H9 (cell line): ENCODE results near the gene SLC12A9. TPM values are rescaled to one million over a fixed set of nuclear protein-coding genes. Genes with fewer than 3 reads are reported as not detected.

ENCODE experiments used
- DNase-seq: peaks from one replicate; pipeline ENCODE4 v3.0.0-alpha.2; 2017
- H2AFZ ChIP-seq: one replicate; pipeline ENCODE4 v1.6.1; 2013; ENCODE audit warnings: mild to moderate bottlenecking, low read length, control low read depth, moderate library complexity
- H2AK5ac ChIP-seq: 2 replicates; pipeline ENCODE4 v1.6.1; 2013; ENCODE audit warnings: low read length, control low read depth, mixed read lengths; ENCODE audit not compliant: insufficient read length
- H2BK120ac ChIP-seq: one replicate; pipeline ENCODE4 v1.6.1; 2013; ENCODE audit warnings: low read depth, mild to moderate bottlenecking, low read length, control low read depth, inconsistent platforms; ENCODE audit not compliant: poor library complexity, severe bottlenecking
- H2BK12ac ChIP-seq: 2 replicates; pipeline ENCODE4 v1.6.1; 2013; ENCODE audit warnings: low read length, control low read depth, mixed read lengths, low read depth; ENCODE audit not compliant: insufficient read length
- H2BK15ac ChIP-seq: 2 replicates; pipeline ENCODE4 v1.6.1; 2013; ENCODE audit warnings: low read depth, low read length, control low read depth
- H2BK20ac ChIP-seq: one replicate; pipeline ENCODE4 v1.6.1; 2013; ENCODE audit warnings: low read depth, mild to moderate bottlenecking, low read length, control low read depth, inconsistent platforms; ENCODE audit not compliant: poor library complexity, severe bottlenecking
- H2BK5ac ChIP-seq: 2 replicates; pipeline ENCODE4 v1.6.1; 2013; ENCODE audit warnings: low read length, control low read depth, mixed read lengths; ENCODE audit not compliant: insufficient read length
- H3K14ac ChIP-seq: 2 replicates; pipeline ENCODE4 v1.6.1; 2013; ENCODE audit warnings: low read length, control low read depth; ENCODE audit not compliant: insufficient read depth
- H3K18ac ChIP-seq: 2 replicates; pipeline ENCODE4 v1.6.1; 2013; ENCODE audit warnings: low read depth, mild to moderate bottlenecking, mixed read lengths, low read length, control low read depth; ENCODE audit not compliant: insufficient read length
- H3K23ac ChIP-seq: 2 replicates; pipeline ENCODE4 v1.6.1; 2013; ENCODE audit warnings: low read length, control low read depth, mixed read lengths, low read depth; ENCODE audit not compliant: insufficient read length
- H3K23me2 ChIP-seq: 2 replicates; pipeline ENCODE4 v1.6.1; 2013; ENCODE audit warnings: low read depth, mild to moderate bottlenecking, mixed read lengths, low read length, control low read depth; ENCODE audit not compliant: insufficient read length, poor library complexity, severe bottlenecking
- H3K27ac ChIP-seq: 2 replicates; pipeline ENCODE4 v1.5.1; 2013; ENCODE audit warnings: low read length, control low read depth, mixed read lengths, low read depth; ENCODE audit not compliant: insufficient read length
- H3K27me3 ChIP-seq: 2 replicates; pipeline ENCODE4 v1.6.1; 2013; ENCODE audit warnings: low read length, control low read depth, inconsistent platforms; ENCODE audit not compliant: insufficient read depth
- H3K4ac ChIP-seq: 2 replicates; pipeline ENCODE4 v1.6.1; 2013; ENCODE audit warnings: low read depth, mild to moderate bottlenecking, control low read depth, inconsistent platforms, low read length, moderate library complexity
- H3K4me1 ChIP-seq: 2 replicates; pipeline ENCODE4 v1.6.1; 2013; ENCODE audit warnings: low read length, control low read depth, inconsistent platforms; ENCODE audit not compliant: insufficient read depth
- H3K4me2 ChIP-seq: 2 replicates; pipeline ENCODE4 v1.6.1; 2013; ENCODE audit warnings: low read length, control low read depth, mixed read lengths; ENCODE audit not compliant: insufficient read length, insufficient read depth
- H3K56ac ChIP-seq: 2 replicates; pipeline ENCODE4 v1.6.1; 2013; ENCODE audit warnings: low read depth, mild to moderate bottlenecking, mixed read lengths, low read length, control low read depth; ENCODE audit not compliant: insufficient read length
- H3K79me1 ChIP-seq: 2 replicates; pipeline ENCODE4 v1.6.1; 2013; ENCODE audit warnings: low read depth, mild to moderate bottlenecking, moderate library complexity, low read length, control low read depth, inconsistent platforms; ENCODE audit not compliant: insufficient read depth, poor library complexity, severe bottlenecking
- H3K79me2 ChIP-seq: 2 replicates; pipeline ENCODE4 v1.6.1; 2013; ENCODE audit warnings: low read length, control low read depth, inconsistent platforms; ENCODE audit not compliant: insufficient read depth
- H3K9ac ChIP-seq: 2 replicates; pipeline ENCODE4 v1.6.1; 2013; ENCODE audit warnings: low read length, control low read depth, mixed read lengths; ENCODE audit not compliant: insufficient read length; ENCODE audit errors: extremely low read depth
- H3K9me3 ChIP-seq: one replicate; pipeline ENCODE4 v1.6.1; 2013; ENCODE audit warnings: low read depth, low read length, inconsistent platforms; ENCODE audit not compliant: control insufficient read depth
- H3T11ph ChIP-seq: one replicate; pipeline ENCODE4 v1.6.1; 2013; ENCODE audit warnings: mild to moderate bottlenecking, low read length, control low read depth, inconsistent platforms
- H4K20me1 ChIP-seq: one replicate; pipeline ENCODE4 v1.6.1; 2013; ENCODE audit not compliant: control insufficient read depth, insufficient read length, insufficient read depth
- H4K5ac ChIP-seq: 2 replicates; pipeline ENCODE4 v1.6.1; 2013; ENCODE audit warnings: low read depth, mild to moderate bottlenecking, mixed read lengths, low read length, control low read depth; ENCODE audit not compliant: insufficient read length
- H4K8ac ChIP-seq: replicated peaks from 2 replicates; pipeline ENCODE4 v1.6.1; 2013; ENCODE audit warnings: low read length, control low read depth, mixed read lengths, low read depth; ENCODE audit not compliant: insufficient read length
- H4K91ac ChIP-seq: 2 replicates; pipeline ENCODE4 v1.6.1; 2013; ENCODE audit warnings: low read depth, mild to moderate bottlenecking, moderate library complexity, mixed read lengths, low read length, control low read depth; ENCODE audit not compliant: insufficient read length
- H3K27ac Mint-ChIP-seq, 3 experiments: 2 replicates in 2 of 3; 3 replicates in 1 of 3; pipeline ENCODE4 v1.8.0; 2020 to 2021; ENCODE audit warnings: mixed read lengths in 3 of 3, mild to moderate bottlenecking in 1 of 3, moderate library complexity in 1 of 3
- H3K27me3 Mint-ChIP-seq: 2 replicates; pipeline ENCODE4 v1.8.0; 2021; ENCODE audit warnings: low read depth, mild to moderate bottlenecking, moderate library complexity, mixed read lengths
- H3K36me3 Mint-ChIP-seq, 3 experiments: 2 replicates in 2 of 3; 3 replicates in 1 of 3; pipeline ENCODE4 v1.8.0; 2020 to 2021; ENCODE audit warnings: low read depth in 3 of 3, mixed read lengths in 3 of 3; ENCODE audit not compliant: insufficient read depth in 1 of 3
- H3K4me1 Mint-ChIP-seq, 2 experiments: 2 replicates each; pipeline ENCODE4 v1.8.0; 2020; ENCODE audit warnings: mixed read lengths in 2 of 2
- H3K4me3 Mint-ChIP-seq, 2 experiments: 2 replicates in 1 of 2; 3 replicates in 1 of 2; pipeline ENCODE4 v1.8.0; 2020 to 2021; ENCODE audit warnings: mild to moderate bottlenecking in 2 of 2, mixed read lengths in 2 of 2, moderate library complexity in 1 of 2
- H3K9me3 Mint-ChIP-seq, 2 experiments: 2 replicates in 1 of 2; 3 replicates in 1 of 2; pipeline ENCODE4 v1.8.0; 2020; ENCODE audit warnings: mild to moderate bottlenecking in 2 of 2, mixed read lengths in 2 of 2, moderate library complexity in 1 of 2
- WGBS: extraction: QIAGEN DNeasy Blood & Tissue Kit; methylation state at CpG from one replicate; pipeline ENCODE4 v1.1.7; 2013; ENCODE audit warnings: missing lambda C conversion rate, low lambda C conversion rate, mixed read lengths; ENCODE audit not compliant: insufficient read length; ENCODE audit errors: extremely low coverage; 5-methylcytosine and 5-hydroxymethylcytosine counted together
- total RNA-seq: library from RNA; stranded (reverse); gene quantifications from 2 replicates; pipeline ENCODE4 v1.2.1, GENCODE V29; 2021
- TF ChIP-seq, protein P1 (sequence below): fragments of 200-600 bp; sonication (generic); conservative IDR thresholded peaks from 3 replicates; pipeline ENCODE4 v1.8.0; 2021; ENCODE audit warnings: antibody characterized with exemption, mild to moderate bottlenecking

SLC12A9 gene
- total RNA-seq, 1 experiment from 2014 or later, result 43.0 TPM

DNA sequence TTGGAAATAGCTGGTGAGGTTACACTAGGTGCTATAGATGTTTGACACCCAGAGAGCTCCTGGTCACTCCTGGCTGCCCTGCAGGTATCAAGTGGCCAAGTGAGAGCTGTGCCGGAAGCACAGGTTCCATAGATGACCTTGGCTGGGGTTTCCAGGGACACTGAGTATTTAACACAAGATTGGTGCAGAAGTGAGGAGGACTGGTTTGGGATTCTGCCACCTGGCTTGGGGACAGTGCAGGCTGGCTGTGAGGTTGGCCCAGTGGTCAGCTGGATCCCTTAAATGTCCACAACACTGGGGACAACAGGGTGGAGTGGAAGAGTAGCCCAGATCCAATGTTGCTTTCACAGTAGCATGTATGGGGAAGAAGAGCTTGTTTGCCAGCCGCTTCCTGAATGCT lies 48.5 kb downstream of the SLC12A9 start:
- no peak overlapping the region for H3K23ac ChIP-seq
- no peaks in the 10 kb centered on the region for H3K9me3 ChIP-seq
- no peak overlapping the region for H3K56ac ChIP-seq
- no peaks in the 10 kb centered on the region; a peak in 2 of 5 replicates for H3K9me3 Mint-ChIP-seq
- no peak overlapping the region for H2BK5ac ChIP-seq
- H3K9ac ChIP-seq, result no peak overlapping the region
- no peaks in the 10 kb centered on the region for H3K36me3 Mint-ChIP-seq
- H3K23me2 ChIP-seq, result peaks cover 2% of the 10 kb centered on the region
- H3K4ac ChIP-seq, result no peak overlapping the region
- H3K27me3 Mint-ChIP-seq, result peaks cover 17% of the 10 kb centered on the region
- WGBS, result no CpG with 5 or more reads among the region's 2 CpGs
- no peak overlapping the region for H3T11ph ChIP-seq
- H3K79me2 ChIP-seq, result no peaks in the 10 kb centered on the region
- TF ChIP-seq, protein P1, sequence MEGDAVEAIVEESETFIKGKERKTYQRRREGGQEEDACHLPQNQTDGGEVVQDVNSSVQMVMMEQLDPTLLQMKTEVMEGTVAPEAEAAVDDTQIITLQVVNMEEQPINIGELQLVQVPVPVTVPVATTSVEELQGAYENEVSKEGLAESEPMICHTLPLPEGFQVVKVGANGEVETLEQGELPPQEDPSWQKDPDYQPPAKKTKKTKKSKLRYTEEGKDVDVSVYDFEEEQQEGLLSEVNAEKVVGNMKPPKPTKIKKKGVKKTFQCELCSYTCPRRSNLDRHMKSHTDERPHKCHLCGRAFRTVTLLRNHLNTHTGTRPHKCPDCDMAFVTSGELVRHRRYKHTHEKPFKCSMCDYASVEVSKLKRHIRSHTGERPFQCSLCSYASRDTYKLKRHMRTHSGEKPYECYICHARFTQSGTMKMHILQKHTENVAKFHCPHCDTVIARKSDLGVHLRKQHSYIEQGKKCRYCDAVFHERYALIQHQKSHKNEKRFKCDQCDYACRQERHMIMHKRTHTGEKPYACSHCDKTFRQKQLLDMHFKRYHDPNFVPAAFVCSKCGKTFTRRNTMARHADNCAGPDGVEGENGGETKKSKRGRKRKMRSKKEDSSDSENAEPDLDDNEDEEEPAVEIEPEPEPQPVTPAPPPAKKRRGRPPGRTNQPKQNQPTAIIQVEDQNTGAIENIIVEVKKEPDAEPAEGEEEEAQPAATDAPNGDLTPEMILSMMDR, result no peak
- H3K27ac Mint-ChIP-seq, result no peak overlapping the region
- H2BK20ac ChIP-seq, result no peak overlapping the region
- no peak overlapping the region for H3K27ac ChIP-seq
- H4K5ac ChIP-seq, result no peak overlapping the region
- H2BK12ac ChIP-seq, result no peak overlapping the region
- H2BK120ac ChIP-seq, result no peak overlapping the region
- H3K4me1 Mint-ChIP-seq, result peaks cover 7 to 10% of the 10 kb centered on the region in 2 experiments
- H2BK15ac ChIP-seq, result no peak overlapping the region
- no peak overlapping the region; the same call in 1 of the 2 replicates for H3K14ac ChIP-seq
- H3K18ac ChIP-seq, result no peak overlapping the region
- DNase-seq, result no peak
- H3K4me1 ChIP-seq, result no peaks in the 10 kb centered on the region; the same call in 1 of the 2 replicates
- H4K8ac ChIP-seq, result no peak overlapping the region
- no peaks in the 10 kb centered on the region for H4K20me1 ChIP-seq
- no peak overlapping the region for H3K4me3 Mint-ChIP-seq
- peaks cover 6% of the 10 kb centered on the region for H3K27me3 ChIP-seq
- H4K91ac ChIP-seq, result no peak overlapping the region
- no peak overlapping the region for H2AK5ac ChIP-seq
- no peaks in the 10 kb centered on the region for H3K79me1 ChIP-seq
- no peak overlapping the region for H2AFZ ChIP-seq
- H3K4me2 ChIP-seq, result no peak overlapping the region
